ENCODE data around the gene LAMTOR2.

- TF ChIP-seq CTCF (conservative IDR thresholded peaks at IDR 0.05; ENCODE audit: low read depth in 2 of 2) (peak in 1 of 2 experiments; percentile 29; a peak in 1 of 4 replicates), EZH2 (IDR thresholded peaks at IDR 0.05; ENCODE audit: low read depth, unreplicated experiment) (no peak), ZNF462 (CRISPR knock-in tag; IDR thresholded peaks at IDR 0.05) (0 out of 2 replicates have a peak, but pooled peaks have one; percentile 8), JUNB (IDR thresholded peaks at IDR 0.05; ENCODE audit: unreplicated experiment) (no peak), REST (IDR thresholded peaks at IDR 0.05; ENCODE audit: unreplicated experiment) (no peak), ZNF114 (CRISPR knock-in tag; IDR thresholded peaks at IDR 0.05) (no peak), POLR2AphosphoS5 (IDR thresholded peaks at IDR 0.05; ENCODE audit: low read depth) (peak; percentile 68), ZNF331 (CRISPR knock-in tag; IDR thresholded peaks at IDR 0.05; ENCODE audit: low read depth) (no peak), EZH2phosphoT487 (IDR thresholded peaks at IDR 0.05; ENCODE audit: unreplicated experiment) (no peak), NANOG (IDR thresholded peaks at IDR 0.05; ENCODE audit: borderline replicate concordance) (no peak)
Measured at GRCh38 chr1:156060937-156061636, 6.5 kb downstream of the LAMTOR2 start, which contains the start of gene RAB25.
